HG02938 (cell line): ENCODE measurements around the gene ARAP2.
A peak's percentile ranks its signal among the peaks of the same experiment; 100 is the strongest.

Experiments
- ATAC-seq: cut with Tn5 transposase; IDR thresholded peaks from one replicate; pipeline ENCODE4 v1.9.1; 2021; ENCODE audit warnings: mild to moderate bottlenecking, moderate library complexity; ENCODE audit not compliant: unreplicated experiment

Gene ARAP2

GRCh38 chr4:36267486-36268268, 23.4 kb upstream of the ARAP2 start:
- ATAC-seq = no peak

DNA sequence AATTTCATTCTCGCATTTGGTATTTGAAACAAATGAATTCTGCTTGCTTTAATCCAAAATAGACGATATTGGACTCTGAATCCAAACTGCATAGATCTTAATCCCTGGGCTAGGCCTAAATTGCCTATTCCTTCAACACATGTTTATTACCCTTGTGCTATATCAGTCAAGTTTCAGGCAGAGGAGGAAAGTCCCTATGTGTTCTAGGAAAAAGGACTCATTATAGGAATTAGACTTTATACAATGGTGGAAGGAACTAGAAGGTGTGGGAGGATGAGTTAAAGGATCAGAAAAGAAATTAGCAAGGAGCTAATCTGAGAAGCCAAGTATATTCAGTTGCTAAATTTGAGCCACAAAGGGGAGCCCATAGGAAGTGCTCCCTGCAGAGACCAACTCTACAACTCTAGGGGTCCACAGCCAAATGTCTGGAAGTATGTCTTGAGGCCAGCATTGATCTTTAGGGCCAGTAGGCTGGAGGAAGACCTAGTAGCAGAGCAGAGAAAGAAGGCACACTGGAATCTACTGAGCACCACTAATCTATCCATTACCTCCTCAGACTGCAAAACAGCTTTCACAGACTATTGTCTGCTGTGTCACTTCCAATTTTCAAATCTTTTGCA, 20.0 kb upstream of the ARAP2 start:
- no peak for ATAC-seq

GRCh38 chr4:36260731-36261130, 16.4 kb upstream of the ARAP2 start:
- ATAC-seq = no peak

DNA sequence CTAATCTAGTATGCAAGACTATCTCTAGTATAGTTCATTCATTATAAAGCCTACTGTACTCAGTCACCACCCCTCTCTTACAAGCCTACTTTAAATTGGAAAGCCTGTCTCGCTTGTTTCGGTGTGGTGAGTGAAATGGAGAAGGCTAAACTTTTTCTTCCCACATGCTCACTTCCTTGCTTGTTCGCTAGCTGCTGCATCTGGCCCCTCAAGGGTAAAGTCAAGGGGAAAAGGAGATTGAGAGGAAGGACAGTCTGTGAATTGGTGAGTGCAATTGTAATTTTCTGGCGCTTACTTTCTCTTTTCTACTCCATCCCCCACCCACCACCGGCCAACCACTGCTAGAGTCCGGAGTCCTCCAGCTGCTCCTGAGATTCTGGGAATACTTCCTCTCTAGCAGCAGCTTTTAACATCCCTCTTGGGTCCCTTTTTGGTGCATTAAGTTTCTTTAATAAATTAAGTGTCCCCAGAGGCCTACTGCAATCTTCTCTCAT, 12.1 kb upstream of the ARAP2 start:
- peak; percentile 49 for ATAC-seq

GRCh38 chr4:36255577-36255976, 11.3 kb upstream of the ARAP2 start:
- peak; percentile 90 for ATAC-seq

DNA sequence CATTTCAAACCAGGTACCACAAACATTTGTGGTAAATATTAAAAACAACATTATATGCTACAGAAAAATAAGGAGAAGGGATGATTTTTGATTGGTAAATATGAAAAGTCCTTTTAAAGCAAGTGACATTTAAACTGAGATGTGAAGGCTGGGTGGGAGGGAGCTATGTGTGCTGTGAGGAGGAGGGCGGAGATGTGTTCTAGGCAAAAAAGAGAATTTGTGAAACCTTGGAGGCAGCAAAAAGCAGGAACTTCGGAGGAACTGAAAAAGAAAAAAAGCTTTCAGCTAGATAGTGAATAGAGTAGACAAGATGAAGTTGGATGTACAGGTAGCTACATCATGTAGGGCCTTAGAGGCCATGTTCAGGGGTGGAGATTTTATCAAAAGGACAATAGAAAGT, 10.1 kb upstream of the ARAP2 start:
- no peak for ATAC-seq

DNA sequence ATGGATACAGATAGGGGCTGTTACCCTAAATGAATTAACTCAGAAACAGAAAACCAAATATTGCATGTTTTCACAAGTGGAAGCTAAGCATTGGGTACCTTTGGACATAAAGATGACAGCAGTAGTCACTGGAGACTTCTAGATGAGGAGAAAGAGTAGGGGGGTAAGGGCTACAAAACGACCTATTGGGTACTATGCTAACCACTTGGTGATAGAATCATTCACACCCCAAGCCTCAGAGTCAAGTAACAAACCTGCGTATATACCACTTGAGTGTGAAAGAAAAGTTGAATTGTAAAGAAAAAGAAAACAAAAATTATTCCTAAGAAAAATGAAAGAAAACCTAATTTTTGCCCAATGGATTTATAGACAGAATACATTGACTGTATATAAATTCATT, 7.7 kb upstream of the ARAP2 start:
- ATAC-seq = no peak

GRCh38 chr4:36249610-36250009, 5.3 kb upstream of the ARAP2 start:
- ATAC-seq = no peak

- ATAC-seq = peak; percentile 24
Observed at GRCh38 chr4:36243355-36244256, 708 bp downstream of the ARAP2 start.

DNA sequence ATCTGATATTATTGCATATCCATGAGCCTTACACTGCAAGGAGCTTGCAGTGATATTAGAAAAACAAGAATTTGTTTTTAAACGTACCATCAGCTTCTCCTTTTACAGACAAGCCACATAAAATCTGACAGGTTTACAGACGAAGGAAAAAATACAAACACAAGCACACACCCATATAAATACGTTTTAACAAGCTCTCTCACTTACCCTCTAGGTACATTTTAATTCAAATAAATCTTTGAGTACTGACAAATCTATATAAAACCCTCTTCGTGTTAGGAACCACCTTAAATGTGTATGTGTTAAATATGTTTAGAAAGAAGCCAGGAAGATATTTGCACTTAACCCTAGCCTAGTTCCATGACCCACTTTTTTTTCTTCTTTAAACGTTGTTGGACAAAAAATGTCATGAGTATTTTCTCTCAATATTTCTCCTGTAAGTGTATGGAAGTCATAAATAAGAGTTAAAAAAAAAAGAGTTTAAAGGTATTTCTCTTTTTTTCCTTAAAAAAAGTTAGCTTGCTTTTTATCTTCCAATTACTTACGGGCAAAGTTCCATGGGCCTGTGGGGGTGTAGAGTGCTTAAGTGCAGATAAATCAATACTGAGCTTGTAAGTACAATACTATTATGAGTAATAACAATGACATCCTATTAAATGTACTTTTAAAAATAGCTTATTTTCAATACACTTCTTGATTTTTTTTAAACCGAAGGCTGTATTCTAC, 1.5 kb downstream of the ARAP2 start:
- ATAC-seq = no peak

GRCh38 chr4:36241771-36242170, 2.5 kb downstream of the ARAP2 start:
- peak; percentile 54 for ATAC-seq

- no peak for ATAC-seq
Observed at GRCh38 chr4:36237366-36238313, 6.7 kb downstream of the ARAP2 start.

- ATAC-seq = no peak
Observed at GRCh38 chr4:36236159-36236558, 8.2 kb downstream of the ARAP2 start.

- ATAC-seq = no peak
Observed at GRCh38 chr4:36235306-36235705, 9.0 kb downstream of the ARAP2 start.

GRCh38 chr4:36233567-36234266, 10.6 kb downstream of the ARAP2 start:
- no peak for ATAC-seq

DNA sequence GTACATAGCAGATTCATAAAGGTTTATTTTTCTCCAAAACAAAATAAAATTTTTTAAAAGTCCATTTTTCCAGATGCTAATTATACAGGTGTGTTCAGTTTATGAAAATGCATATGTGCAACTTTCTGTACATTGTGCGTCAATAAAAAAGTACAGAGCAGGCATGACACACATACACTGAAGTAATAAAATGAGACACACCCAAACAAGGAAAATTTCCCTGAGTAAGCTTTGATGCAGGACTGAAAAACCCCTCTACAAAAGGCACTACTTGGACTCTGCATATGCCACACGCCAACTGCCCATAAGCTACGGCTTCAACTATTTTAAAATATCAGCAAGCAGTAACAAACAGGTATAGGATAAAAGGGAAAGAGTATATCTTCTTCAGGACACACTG, 13.8 kb downstream of the ARAP2 start:
- no peak for ATAC-seq

DNA sequence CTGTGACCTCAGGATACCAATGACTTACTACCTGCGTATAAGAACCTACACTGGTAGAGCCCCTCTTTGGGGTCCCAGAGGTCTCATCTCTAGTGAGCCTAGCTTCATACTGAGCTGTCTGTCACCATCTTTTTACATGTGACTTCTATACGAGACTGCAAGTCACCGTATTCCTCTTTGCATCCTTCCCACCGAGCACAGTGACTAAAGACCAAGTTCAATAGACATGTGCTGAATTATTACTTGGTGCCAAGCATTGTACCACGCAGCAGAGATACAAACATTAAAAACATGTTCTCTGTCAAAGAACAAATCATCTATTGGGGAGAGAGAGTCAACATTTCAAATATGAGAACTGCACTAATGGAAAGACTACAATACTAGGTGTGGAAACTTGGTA, 16.4 kb downstream of the ARAP2 start:
- no peak for ATAC-seq

DNA sequence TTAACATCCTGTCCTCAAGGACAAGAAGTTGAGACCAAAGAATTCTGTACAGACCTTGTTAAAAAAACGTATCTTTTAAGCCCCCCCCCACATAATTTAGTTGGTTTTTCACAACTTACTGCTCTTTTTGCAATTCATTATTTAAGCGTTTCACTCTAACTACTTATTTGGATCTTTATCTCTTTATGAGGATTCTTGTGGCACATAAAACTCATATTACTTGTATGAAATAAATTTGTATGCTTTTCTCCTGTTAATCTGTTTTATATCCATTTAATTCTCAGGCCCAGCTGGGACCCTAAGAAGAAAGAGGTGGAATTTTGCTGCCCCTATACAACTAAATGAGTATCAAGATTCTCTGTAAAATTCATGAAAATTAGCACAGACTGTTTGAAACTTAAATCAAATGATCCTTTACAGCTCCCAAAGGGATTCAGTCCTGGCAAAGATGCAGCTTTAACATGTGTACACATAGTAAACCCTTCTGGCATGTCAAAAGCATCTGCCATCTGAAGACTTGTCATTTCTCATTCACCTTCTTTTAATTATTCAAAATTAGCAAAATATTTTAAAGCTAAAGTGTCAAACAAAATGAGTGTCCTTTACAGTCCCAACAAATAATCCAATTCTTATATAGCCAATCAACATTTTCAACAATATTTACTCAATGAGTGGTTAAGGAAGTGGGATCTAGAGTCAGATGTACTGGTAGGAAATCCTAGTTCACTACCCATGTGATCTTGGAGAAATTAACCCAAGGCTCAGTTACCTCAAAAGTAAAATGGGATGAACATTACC, 17.7 kb downstream of the ARAP2 start:
- no peak for ATAC-seq
